SK-N-MC (cell line): ENCODE results near the gene COL15A1.
"Not testable (repeated sequence)": the region's sequence is repeated elsewhere in the genome, so short reads cannot be mapped to it uniquely, and the experiment has no call there.

Source experiments
- DNase-seq: peaks from one replicate; pipeline ENCODE4 v3.0.0-alpha.2; 2011; ENCODE audit warnings: low read depth, low spot score
- H3K27ac ChIP-seq: fragments of 200-600 bp; sonication (generic); 2 replicates; pipeline ENCODE4 v1.5.1; 2016; ENCODE audit warnings: mixed run types
- H3K36me3 ChIP-seq: fragments of 200-600 bp; sonication (generic); 2 replicates; pipeline ENCODE4 v1.6.1; 2017; ENCODE audit warnings: antibody characterized with exemption, low read length, mixed read lengths; ENCODE audit not compliant: insufficient read depth
- H3K4me3 ChIP-seq: fragments of 200-600 bp; sonication (generic); 2 replicates; pipeline ENCODE4 v1.5.1; 2016
- H3K9ac ChIP-seq: fragments of 200-600 bp; sonication (generic); 2 replicates; pipeline ENCODE4 v1.8.0; 2017; ENCODE audit warnings: mixed run types, mixed read lengths; ENCODE audit not compliant: insufficient read length
- H3K9me3 ChIP-seq: fragments of 200-600 bp; sonication (generic); 2 replicates; pipeline ENCODE4 v1.6.1; 2017; ENCODE audit warnings: low read depth, mild to moderate bottlenecking, antibody characterized with exemption, low read length, moderate library complexity, mixed read lengths
- EZH2 ChIP-seq: fragments of 200-600 bp; sonication (generic); IDR thresholded peaks from one replicate; pipeline ENCODE4 v1.6.1; 2017; ENCODE audit warnings: antibody characterized with exemption
- FOXP2 ChIP-seq: optimal IDR thresholded peaks from 2 replicates; pipeline ENCODE3; 2011; ENCODE audit warnings: mild to moderate bottlenecking, moderate library complexity; ENCODE audit not compliant: insufficient read depth; ENCODE audit errors: extremely low read length, control extremely low read depth
- POLR2AphosphoS5 ChIP-seq: IDR thresholded peaks from 2 replicates; pipeline ENCODE4 v1.6.1; 2012; ENCODE audit warnings: mild to moderate bottlenecking, low read depth, low read length, borderline replicate concordance

Gene COL15A1

DNA sequence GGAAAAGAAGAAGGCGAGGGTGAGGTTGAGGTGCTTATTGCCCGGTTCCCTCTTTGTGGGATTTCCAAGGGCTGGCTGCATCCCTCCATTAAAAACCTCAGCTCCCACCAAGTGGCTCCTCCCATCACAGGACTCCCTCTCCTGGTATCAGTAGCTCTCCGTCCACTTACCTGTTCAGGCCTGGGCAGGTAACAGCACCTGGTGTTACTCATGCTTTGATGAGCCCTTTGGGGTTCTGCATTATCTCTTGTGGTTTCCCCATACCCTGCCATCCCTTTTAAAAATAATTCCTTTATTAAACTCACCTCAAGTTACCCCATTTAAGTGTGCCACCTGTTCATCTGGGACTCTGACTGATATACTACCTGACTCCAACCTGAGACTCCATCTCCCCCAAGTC, 143.8 kb downstream of the COL15A1 start:
- no peaks in the 10 kb centered on the region; the same call in 1 of the 2 replicates for H3K9me3 ChIP-seq
- no peak for TF ChIP-seq FOXP2
- H3K4me3 ChIP-seq = no peak overlapping the region
- H3K9ac ChIP-seq = no peak overlapping the region
- H3K36me3 ChIP-seq = no peaks in the 10 kb centered on the region
- H3K27ac ChIP-seq = no peak overlapping the region
- no peak for DNase-seq

GRCh38 chr9:99090336-99091130, 146.8 kb downstream of the COL15A1 start:
- Histone ChIP-seq H3K9me3 (no peaks in the 10 kb centered on the region; the same call in 1 of the 2 replicates), H3K27ac (no peak overlapping the region), H3K4me3 (no peak overlapping the region), H3K36me3 (no peaks in the 10 kb centered on the region), H3K9ac (no peak overlapping the region)
- TF ChIP-seq FOXP2 (no peak), EZH2 (no peak), POLR2AphosphoS5 (no peak)
- DNase-seq = no peak

DNA sequence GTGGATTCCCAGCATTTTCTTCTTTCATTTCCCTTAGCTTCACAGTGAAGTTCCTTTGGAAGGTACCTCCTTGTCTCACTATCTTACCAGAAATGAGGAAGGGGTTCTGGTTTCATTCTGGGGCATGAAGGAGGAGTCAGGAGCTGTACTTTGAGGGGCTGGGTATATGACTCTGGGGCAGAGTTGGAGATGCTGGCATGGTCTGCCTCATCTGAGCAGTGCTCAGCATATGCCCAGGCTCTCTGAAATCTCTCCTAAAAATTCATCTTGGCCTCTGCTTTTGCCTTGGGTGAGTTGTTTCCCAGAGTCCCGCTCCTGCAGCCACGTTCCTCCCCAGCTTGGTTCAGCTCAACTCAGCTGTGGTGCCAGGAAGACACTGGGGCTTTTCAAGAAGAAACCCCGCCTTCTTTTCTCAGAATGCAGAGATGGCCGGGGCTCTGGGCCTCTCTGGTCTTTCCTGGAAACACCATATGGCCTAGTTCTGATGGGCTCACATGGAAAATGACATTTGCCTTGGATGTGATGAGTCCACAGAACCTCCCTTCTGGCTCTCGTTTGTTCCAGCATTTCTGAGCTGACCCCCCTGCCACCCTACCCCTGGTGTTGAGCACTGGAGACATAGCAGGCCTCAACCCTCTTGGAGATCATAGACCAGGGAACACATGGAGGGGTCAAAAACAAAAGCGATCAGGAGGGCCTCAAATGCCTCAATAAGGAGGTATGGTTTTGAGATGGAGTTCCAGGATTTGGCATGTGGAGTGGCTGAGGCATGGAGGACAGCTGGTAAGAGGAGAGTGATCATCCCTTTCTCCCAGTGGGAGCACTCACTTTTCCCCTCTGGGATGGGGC, 149.2 kb downstream of the COL15A1 start:
- H3K9ac ChIP-seq = no peak overlapping the region
- DNase-seq = no peak
- no peak overlapping the region for H3K4me3 ChIP-seq
- H3K27ac ChIP-seq = no peak overlapping the region
- no peaks in the 10 kb centered on the region; the same call in 1 of the 2 replicates for H3K9me3 ChIP-seq
- no peak for TF ChIP-seq EZH2
- no peak for TF ChIP-seq POLR2AphosphoS5
- no peak for TF ChIP-seq FOXP2
- H3K36me3 ChIP-seq = no peaks in the 10 kb centered on the region

DNA sequence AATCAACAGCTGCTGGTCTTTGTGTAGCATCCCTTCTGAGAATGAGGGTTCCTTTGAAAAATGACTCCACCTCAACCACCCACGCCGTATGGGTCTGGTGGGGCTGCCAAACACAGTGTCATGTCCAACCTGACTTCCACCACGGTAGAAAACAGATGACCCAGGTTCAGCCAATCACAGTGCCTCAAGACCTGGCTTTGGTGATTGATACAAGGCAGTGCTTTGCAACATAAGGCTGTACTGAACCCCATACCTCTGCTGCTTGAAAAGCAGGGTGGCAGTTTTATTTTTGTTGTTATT, 149.7 kb downstream of the COL15A1 start:
- no peak overlapping the region for H3K4me3 ChIP-seq
- TF ChIP-seq FOXP2 (no peak), POLR2AphosphoS5 (no peak), EZH2 (no peak)
- H3K36me3 ChIP-seq = no peaks in the 10 kb centered on the region
- no peak overlapping the region for H3K9ac ChIP-seq
- H3K9me3 ChIP-seq = no peaks in the 10 kb centered on the region; the same call in 1 of the 2 replicates
- no peak for DNase-seq
- H3K27ac ChIP-seq = no peak overlapping the region

DNA sequence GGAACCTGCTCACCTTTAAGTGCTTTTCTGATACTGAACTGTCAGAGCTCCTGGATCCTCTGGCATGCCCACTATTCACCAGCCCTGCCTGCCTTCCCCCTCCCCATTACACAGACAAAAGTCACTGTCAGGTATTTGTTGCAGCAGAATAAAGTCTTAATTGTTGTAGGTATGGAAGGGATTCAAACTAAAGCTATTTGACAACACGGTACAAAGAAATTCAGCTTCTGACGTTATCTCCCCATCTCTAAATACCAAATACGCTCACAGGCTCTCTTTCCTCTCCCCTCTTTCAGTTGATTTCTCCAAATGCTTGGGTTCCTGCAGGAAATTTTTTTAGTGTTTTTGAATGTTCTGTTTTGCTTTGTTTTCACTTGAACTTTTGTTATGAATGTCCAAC, 151.9 kb downstream of the COL15A1 start:
- no peak overlapping the region for H3K4me3 ChIP-seq
- no peak for DNase-seq
- no peak overlapping the region for H3K9ac ChIP-seq
- TF ChIP-seq FOXP2 = no peak
- TF ChIP-seq POLR2AphosphoS5 = no peak
- H3K27ac ChIP-seq = no peak overlapping the region
- no peaks in the 10 kb centered on the region for H3K36me3 ChIP-seq
- H3K9me3 ChIP-seq = no peaks in the 10 kb centered on the region

GRCh38 chr9:99096409-99096808, 152.7 kb downstream of the COL15A1 start:
- Histone ChIP-seq H3K36me3 (no peaks in the 10 kb centered on the region), H3K9me3 (no peaks in the 10 kb centered on the region), H3K27ac (no peak overlapping the region), H3K9ac (no peak overlapping the region), H3K4me3 (no peak overlapping the region)
- no peak for TF ChIP-seq FOXP2
- no peak for TF ChIP-seq EZH2
- no peak for TF ChIP-seq POLR2AphosphoS5
- no peak for DNase-seq

DNA sequence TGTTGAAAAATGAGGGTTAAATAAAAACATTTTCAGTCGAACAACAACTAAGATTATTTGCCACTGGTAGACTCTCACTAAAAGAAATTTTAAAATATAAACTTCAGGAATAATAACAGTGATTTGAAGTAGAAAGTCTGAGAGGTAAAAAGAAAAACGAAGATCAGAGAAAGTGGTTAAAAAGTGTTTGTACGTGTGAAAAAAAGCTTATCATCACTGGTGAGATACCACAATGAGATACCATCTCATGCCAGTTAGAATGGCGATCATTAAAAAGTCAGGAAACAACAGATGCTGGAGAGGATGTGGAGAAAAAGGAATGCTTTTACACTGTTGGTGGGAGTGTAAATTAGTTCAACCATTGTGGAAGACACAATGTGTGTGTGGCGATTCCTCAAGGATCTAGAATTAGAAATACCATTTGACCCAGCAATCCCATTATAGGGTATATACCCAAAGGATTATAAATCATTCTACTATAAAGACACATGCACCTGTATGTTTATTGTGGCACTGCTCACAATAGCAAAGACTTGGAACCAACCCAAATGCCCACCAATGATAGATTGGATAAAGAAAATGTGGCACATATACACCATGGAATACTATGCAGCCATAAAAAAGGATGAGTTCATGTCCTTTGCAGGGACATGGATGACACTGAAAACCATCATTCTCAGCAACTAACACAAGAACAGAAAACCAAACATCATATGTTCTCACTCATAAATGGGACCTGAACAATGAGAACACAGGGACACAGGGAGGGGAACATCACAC, 156.3 kb downstream of the COL15A1 start:
- DNase-seq, H3K36me3 ChIP-seq, H3K4me3 ChIP-seq, H3K27ac ChIP-seq, H3K9me3 ChIP-seq, H3K9ac ChIP-seq: not testable (repeated sequence)

DNA sequence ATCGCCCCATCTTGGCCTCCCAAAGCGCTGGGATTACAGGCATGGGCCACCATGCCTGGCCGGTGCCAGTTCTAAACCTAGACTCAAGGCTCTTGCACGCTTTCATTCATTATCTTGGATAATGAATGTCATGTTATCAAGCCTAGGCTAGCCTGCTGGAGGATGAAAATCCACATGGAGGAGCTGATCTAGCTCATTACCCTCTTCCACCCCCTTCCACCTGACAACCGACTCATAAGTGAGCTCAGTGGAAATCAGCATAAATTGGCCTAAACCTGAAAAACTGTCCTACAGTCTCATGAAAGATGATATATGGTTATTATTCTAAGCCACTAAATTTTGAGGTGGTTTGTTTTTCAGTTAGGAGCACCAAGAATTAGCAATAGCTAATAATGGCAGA, 157.6 kb downstream of the COL15A1 start:
- H3K27ac ChIP-seq = no peak overlapping the region
- no peak for TF ChIP-seq EZH2
- no peak for TF ChIP-seq POLR2AphosphoS5
- TF ChIP-seq FOXP2 = no peak

More for the DNA sequence above, 157.6 kb downstream of the COL15A1 start:
- Histone ChIP-seq H3K9ac (no peak overlapping the region), H3K9me3 (no peaks in the 10 kb centered on the region), H3K36me3 (no peaks in the 10 kb centered on the region), H3K4me3 (no peak overlapping the region)
- DNase-seq = no peak
